NCI-H2029 (cell line): ENCODE measurements around the gene NR1D2.
"Not testable (repeated sequence)": the region's sequence is repeated elsewhere in the genome, so short reads cannot be mapped to it uniquely, and the experiment has no call there.

Experiments
- DNase-seq: peaks from one replicate; lab custom pipeline; 2025; lab: John Stamatoyannopoulos, UW

NR1D2 gene

GRCh38 chr3:23944861-23945662, at the start of gene NR1D2:
Gene NR1D2, plus strand, starts transcription at chr3:23945286. Its CDS starts 293 bp downstream, at chr3:23945579.
- DNase-seq, result peak; percentile 90

DNA sequence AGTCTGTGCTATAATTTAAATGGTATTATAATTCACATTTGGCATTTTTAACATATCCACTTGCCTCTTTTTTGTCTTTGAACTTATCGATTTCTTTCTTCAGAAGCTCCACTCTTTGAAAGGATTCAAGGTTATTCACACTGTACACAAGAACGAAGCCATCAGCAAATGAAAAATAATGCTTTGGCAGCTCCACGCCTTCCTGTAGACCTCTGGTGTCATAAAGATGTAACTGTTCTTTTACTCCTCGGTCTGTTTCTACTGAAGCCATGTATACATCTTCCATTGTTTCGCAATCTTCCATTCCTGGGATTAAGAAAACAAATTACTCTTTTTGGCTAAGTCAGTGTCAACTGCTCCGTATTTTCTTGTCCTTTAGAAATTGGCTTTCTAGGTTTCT, 44.3 kb upstream of the NR1D2 start:
- no peak for DNase-seq

DNA sequence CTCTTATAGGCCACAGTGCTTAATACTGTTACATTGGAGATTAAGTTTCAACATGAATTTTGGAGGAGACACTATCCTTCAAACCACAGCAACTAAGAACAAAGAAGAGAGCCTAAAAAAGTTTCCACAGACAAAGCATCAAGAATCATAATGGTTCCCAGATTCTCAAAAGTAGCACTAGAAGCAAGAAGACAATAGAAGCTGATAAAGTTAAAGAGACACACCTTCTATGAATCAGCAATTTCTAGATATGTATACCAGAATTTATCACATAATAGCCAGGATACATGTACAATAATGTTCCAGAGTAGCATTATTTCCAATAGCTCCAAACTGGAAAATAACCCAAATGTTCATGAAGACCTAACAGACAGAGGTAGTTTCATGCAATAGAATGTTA, 40.5 kb upstream of the NR1D2 start:
- no peak for DNase-seq

DNA sequence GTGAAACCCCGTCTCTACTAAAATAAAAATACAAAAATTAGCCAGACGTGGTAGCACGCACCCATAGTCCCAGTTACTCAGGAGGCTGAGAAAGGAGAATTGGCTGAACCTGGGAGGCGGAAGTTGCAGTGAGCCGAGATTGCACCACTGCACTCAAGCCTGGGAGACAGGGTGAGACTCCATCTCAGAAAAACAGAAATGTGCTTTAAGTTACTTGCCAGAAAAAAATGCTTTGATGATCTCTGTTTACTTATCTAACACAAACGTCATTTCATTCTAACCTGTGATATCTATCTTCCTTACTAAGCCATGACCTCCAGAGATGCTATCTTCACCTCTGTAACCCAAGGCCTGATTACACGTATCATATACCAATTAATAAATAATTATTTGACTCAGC, 35.7 kb upstream of the NR1D2 start:
- DNase-seq, result no peak

- DNase-seq, result no peak
Observed at GRCh38 chr3:23911397-23911796, 33.7 kb upstream of the NR1D2 start.

- not testable (repeated sequence) for DNase-seq
Observed at GRCh38 chr3:23912335-23912734, 32.8 kb upstream of the NR1D2 start.

DNA sequence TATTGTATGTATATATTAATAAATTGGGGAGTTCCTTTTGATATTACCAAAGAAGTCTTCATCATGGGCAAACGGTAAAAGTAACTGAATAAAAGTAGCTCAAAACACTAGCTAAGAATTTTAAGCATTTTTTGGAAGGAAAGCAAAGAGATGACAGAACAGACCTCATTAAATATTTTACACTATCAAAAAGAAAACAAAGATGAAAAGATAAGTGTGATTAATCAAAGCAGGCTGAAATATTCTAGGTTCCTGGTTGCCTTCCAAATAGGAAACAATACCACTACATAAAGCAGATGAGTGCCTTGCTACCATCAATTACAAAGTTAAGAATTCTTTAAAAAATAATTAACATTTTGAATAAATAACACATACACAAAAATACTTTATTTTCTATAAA, 31.9 kb upstream of the NR1D2 start:
- DNase-seq, result no peak

- DNase-seq, result no peak
Observed at GRCh38 chr3:23913873-23914743, 31.0 kb upstream of the NR1D2 start.

- DNase-seq, result no peak
Observed at GRCh38 chr3:23915537-23916108, 29.5 kb upstream of the NR1D2 start.

- DNase-seq, result peak; percentile 55
Observed at GRCh38 chr3:23916152-23916885, 28.8 kb upstream of the NR1D2 start.

GRCh38 chr3:23916886-23917678, 28.0 kb upstream of the NR1D2 start, which contains the start of the genes NKIRAS1 and RPL15:
Gene NKIRAS1, minus strand, starts transcription at chr3:23916990. Its CDS starts 6,086 bp downstream, at chr3:23910904.
Gene RPL15, plus strand, starts transcription at chr3:23917132. Its CDS starts 728 bp downstream, at chr3:23917860.
- DNase-seq, result peak; percentile 98

- DNase-seq, result peak; percentile 61
Observed at GRCh38 chr3:23917679-23918303, 27.3 kb upstream of the NR1D2 start.

GRCh38 chr3:23918331-23918730, 26.8 kb upstream of the NR1D2 start:
- not testable (repeated sequence) for DNase-seq

- DNase-seq, result no peak
Observed at GRCh38 chr3:23919628-23920027, 25.5 kb upstream of the NR1D2 start.

GRCh38 chr3:23920151-23920655, 24.9 kb upstream of the NR1D2 start:
- DNase-seq, result no peak

- DNase-seq, result no peak
Observed at GRCh38 chr3:23921052-23921511, 24.0 kb upstream of the NR1D2 start.

GRCh38 chr3:23923786-23924185, 21.3 kb upstream of the NR1D2 start:
- no peak for DNase-seq

DNA sequence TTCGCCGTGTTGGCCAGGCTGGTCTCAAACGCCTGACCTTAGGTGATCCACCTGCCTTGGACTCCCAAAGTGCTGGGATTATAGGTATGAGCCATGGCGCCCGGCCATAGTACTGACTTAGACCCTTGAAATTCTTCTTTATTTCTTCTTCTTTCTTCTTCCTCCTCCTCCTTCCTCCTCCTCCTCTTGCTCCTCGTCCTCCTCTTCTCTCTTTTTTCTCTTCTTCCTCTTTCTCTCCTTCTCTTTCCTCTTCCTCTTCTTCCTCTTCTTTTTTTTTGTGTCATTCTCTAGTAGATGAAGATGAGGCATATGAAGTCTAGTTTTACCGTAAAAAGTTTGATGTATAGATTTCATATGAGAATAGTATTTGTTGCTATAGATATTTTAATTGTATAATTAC, 18.8 kb upstream of the NR1D2 start:
- DNase-seq, result no peak

- no peak for DNase-seq
Observed at GRCh38 chr3:23926736-23927135, 18.4 kb upstream of the NR1D2 start.

DNA sequence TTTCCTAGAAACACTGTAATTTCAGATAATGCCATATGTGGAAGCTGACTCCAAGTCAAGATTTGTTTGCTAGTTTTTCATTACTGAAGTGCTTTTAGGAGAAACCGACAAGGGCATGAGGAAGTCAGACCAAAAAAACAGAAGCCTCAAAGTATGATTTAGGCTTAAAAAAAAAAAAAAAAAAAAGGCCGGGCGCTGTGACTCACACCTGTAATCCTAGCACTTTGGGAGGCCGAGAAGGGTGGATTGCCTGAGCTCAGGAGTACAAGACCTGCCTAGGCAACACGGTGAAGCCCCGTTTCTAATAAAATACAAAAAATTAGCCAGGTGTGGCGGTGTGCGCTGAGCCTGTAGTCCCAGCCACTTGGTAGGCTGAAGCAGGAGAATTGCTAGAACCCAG, 16.6 kb upstream of the NR1D2 start:
- peak; percentile 14 for DNase-seq
